GM23248 (cell line): Measurements from ENCODE around the gene CD63.

ENCODE experiments used
- EZH2 ChIP-seq: fragments of 200-600 bp; sonication (generic); IDR thresholded peaks from 2 replicates; pipeline ENCODE4 v1.6.1; 2018; ENCODE audit warnings: antibody characterized with exemption, mild to moderate bottlenecking; ENCODE audit not compliant: insufficient read depth, poor library complexity, severe bottlenecking
- EZH2phosphoT487 ChIP-seq: fragments of 200-600 bp; sonication (generic); IDR thresholded peaks from 2 replicates; pipeline ENCODE4 v1.6.1; 2018; ENCODE audit warnings: antibody characterized with exemption, moderate library complexity, mild to moderate bottlenecking, low read depth; ENCODE audit not compliant: insufficient read depth

DNA sequence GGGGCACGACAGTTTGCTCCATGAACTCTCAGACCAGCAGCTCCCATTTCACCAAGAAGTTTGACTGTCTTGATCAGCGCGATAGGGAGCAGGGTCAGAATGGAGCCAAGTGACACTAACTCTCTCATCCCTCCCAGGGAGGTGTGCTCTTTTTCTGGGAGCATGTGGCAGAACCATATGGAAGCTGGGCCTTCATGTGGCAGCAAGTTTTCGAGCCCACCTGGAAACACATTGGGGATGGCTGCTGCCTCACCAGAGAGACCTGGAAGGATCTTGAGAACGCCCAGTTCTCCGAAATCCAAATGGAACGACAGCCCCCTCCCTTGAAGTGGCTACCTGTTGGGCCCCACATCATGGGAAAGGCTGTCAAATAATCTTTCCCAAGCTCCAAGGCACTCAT lies 45.1 kb downstream of the CD63 start:
- no peak for TF ChIP-seq EZH2
- no peak for TF ChIP-seq EZH2phosphoT487
